H1 (cell line): ENCODE results near the gene NELL2. TPM values are rescaled to one million over a fixed set of nuclear protein-coding genes. Genes with fewer than 3 reads are reported as not detected.

Experiments used
- CTCF ChIA-PET: fragments of 300-600 bp; sonication (Branson Sonifier 250); formaldehyde crosslinking; loops from one replicate; lab custom pipeline; 2021; ENCODE audit not compliant: partially characterized antibody; lab: Charles Lee
- POLR2A ChIA-PET: fragments of 300-600 bp; sonication (Branson Sonifier 250); formaldehyde crosslinking; loops from one replicate; lab custom pipeline; 2021; ENCODE audit warnings: inconsistent platforms; ENCODE audit not compliant: partially characterized antibody; lab: Charles Lee
- DNase-seq, 2 experiments: peaks; one replicate each; pipeline versions ENCODE4 v3.0.0 to v3.0.0-alpha.2; 2010 to 2022; ENCODE audit warnings: low spot score in 2 of 2, low read depth in 1 of 2, mixed read lengths in 1 of 2
- FAIRE-seq: peaks from 2 replicates; lab custom pipeline; 2011; peaks lifted over from hg19 to GRCh38; lab: Jason Lieb, UNC
- H2AFZ ChIP-seq: 2 replicates; pipeline ENCODE4 v1.8.1; 2012; ENCODE audit warnings: low read length, inconsistent platforms
- H2AK5ac ChIP-seq: 2 replicates; pipeline ENCODE4 v1.6.1; 2013; ENCODE audit warnings: low read depth, low read length
- H2BK120ac ChIP-seq: replicated peaks from 2 replicates; pipeline ENCODE3; 2013; ENCODE audit warnings: low read depth, low read length, inconsistent platforms
- H2BK12ac ChIP-seq: 2 replicates; pipeline ENCODE4 v1.6.1; 2013; ENCODE audit warnings: low read depth, low read length
- H2BK15ac ChIP-seq: 2 replicates; pipeline ENCODE4 v1.6.1; 2013; ENCODE audit warnings: low read length
- H2BK20ac ChIP-seq: 2 replicates; pipeline ENCODE4 v1.6.1; 2013; ENCODE audit warnings: low read length
- H2BK5ac ChIP-seq: 2 replicates; pipeline ENCODE4 v1.6.1; 2013; ENCODE audit warnings: low read depth, low read length
- H3K14ac ChIP-seq: 2 replicates; pipeline ENCODE4 v1.6.1; 2013; ENCODE audit warnings: inconsistent platforms; ENCODE audit not compliant: insufficient read length
- H3K18ac ChIP-seq: 2 replicates; pipeline ENCODE4 v1.6.1; 2013; ENCODE audit warnings: low read length; ENCODE audit errors: extremely low read depth
- H3K23ac ChIP-seq: 2 replicates; pipeline ENCODE4 v1.6.1; 2013; ENCODE audit warnings: inconsistent platforms; ENCODE audit not compliant: insufficient read length
- H3K23me2 ChIP-seq: 2 replicates; pipeline ENCODE4 v1.6.1; 2013; ENCODE audit warnings: low read depth, low read length
- H3K27ac ChIP-seq: 2 replicates; pipeline ENCODE4 v1.6.1; 2011; ENCODE audit warnings: low read depth, low read length, inconsistent platforms
- H3K27me3 ChIP-seq, 4 experiments: replicated peaks in 1 of 4; 1 replicate in 1 of 4; 2 replicates in 3 of 4; pipeline versions ENCODE4 v1.6.1 to v1.8.1; 2011 to 2013; ENCODE audit warnings: low read length in 3 of 4, mild to moderate bottlenecking in 3 of 4, inconsistent platforms in 2 of 4, mixed read lengths in 2 of 4, moderate library complexity in 1 of 4; ENCODE audit not compliant: control insufficient read depth in 3 of 4, insufficient read depth in 3 of 4; ENCODE audit errors: extremely low read depth in 1 of 4
- H3K36me3 ChIP-seq, 4 experiments: 2 replicates each; pipeline versions ENCODE4 v1.6.1 to v1.8.1; 2011 to 2013; ENCODE audit warnings: mild to moderate bottlenecking in 4 of 4, low read length in 3 of 4, moderate library complexity in 2 of 4, control low read depth in 1 of 4, inconsistent platforms in 1 of 4; ENCODE audit not compliant: insufficient read depth in 4 of 4, control insufficient read depth in 2 of 4
- H3K4ac ChIP-seq: replicated peaks from 2 replicates; pipeline ENCODE3; 2013; ENCODE audit warnings: low read length, low read depth, mixed read lengths, inconsistent platforms; ENCODE audit not compliant: insufficient read length
- H3K4me1 ChIP-seq, 4 experiments: replicated peaks in 1 of 4; 1 replicate in 1 of 4; 2 replicates in 3 of 4; pipeline versions ENCODE4 v1.6.1 to v1.8.1; 2011 to 2013; ENCODE audit warnings: low read length in 3 of 4, inconsistent platforms in 2 of 4, mixed read lengths in 1 of 4; ENCODE audit not compliant: insufficient read depth in 4 of 4, control insufficient read depth in 3 of 4
- H3K4me2 ChIP-seq, 2 experiments: 2 replicates each; pipeline versions ENCODE4 v1.6.1 to v1.8.1; 2011 to 2013; ENCODE audit warnings: low read depth in 2 of 2, low read length in 2 of 2, control low read depth in 1 of 2, inconsistent platforms in 1 of 2, mild to moderate bottlenecking in 1 of 2; ENCODE audit not compliant: insufficient read depth in 1 of 2
- H3K4me3 ChIP-seq, 4 experiments: fragments of 200-600, 300-600 bp in 1 of 4; sonication (generic), shearing (Covaris generic), sonication (Bioruptor Twin) in 1 of 4; 2 replicates each; pipeline versions ENCODE4 v1.5.1 to v1.8.1; 2011 to 2016; ENCODE audit warnings: low read length in 4 of 4, low read depth in 3 of 4, control low read depth in 2 of 4, inconsistent platforms in 2 of 4, mild to moderate bottlenecking in 2 of 4, mixed read lengths in 1 of 4, moderate library complexity in 1 of 4; ENCODE audit not compliant: insufficient read depth in 2 of 4; ENCODE audit errors: extremely low read depth in 1 of 4
- H3K56ac ChIP-seq: replicated peaks from 2 replicates; pipeline ENCODE3; 2013; ENCODE audit warnings: low read depth, mild to moderate bottlenecking, mixed read lengths, low read length, inconsistent platforms; ENCODE audit not compliant: insufficient read length
- H3K79me1 ChIP-seq: 2 replicates; pipeline ENCODE4 v1.6.1; 2013; ENCODE audit warnings: low read depth, low read length, control low read depth
- H3K79me2 ChIP-seq, 2 experiments: 2 replicates each; pipeline versions ENCODE4 v1.6.1 to v1.8.1; 2012 to 2013; ENCODE audit warnings: low read length in 2 of 2, mild to moderate bottlenecking in 2 of 2, inconsistent platforms in 1 of 2; ENCODE audit not compliant: insufficient read depth in 2 of 2, control insufficient read depth in 1 of 2
- H3K9ac ChIP-seq, 4 experiments: replicated peaks in 1 of 4; 1 replicate in 1 of 4; 2 replicates in 3 of 4; pipeline versions ENCODE4 v1.6.1 to v1.8.1; 2011 to 2013; ENCODE audit warnings: low read depth in 3 of 4, low read length in 3 of 4, control low read depth in 2 of 4, mild to moderate bottlenecking in 2 of 4, moderate library complexity in 2 of 4, inconsistent platforms in 1 of 4; ENCODE audit errors: extremely low read depth in 1 of 4
- H3K9me3 ChIP-seq, 2 experiments: 2 replicates each; pipeline versions ENCODE4 v1.6.1 to v1.8.1; 2012 to 2013; ENCODE audit warnings: mild to moderate bottlenecking in 2 of 2, moderate library complexity in 2 of 2, control low read depth in 1 of 2, inconsistent platforms in 1 of 2, low read depth in 1 of 2, low read length in 1 of 2, mixed read lengths in 1 of 2; ENCODE audit not compliant: insufficient read depth in 2 of 2
- H4K20me1 ChIP-seq, 2 experiments: replicated peaks in 1 of 2; 2 replicates each; pipeline versions ENCODE3 to v1.8.1; 2011 to 2013; ENCODE audit warnings: inconsistent platforms in 2 of 2, low read length in 2 of 2, mild to moderate bottlenecking in 1 of 2; ENCODE audit not compliant: insufficient read depth in 2 of 2, control insufficient read depth in 1 of 2
- H4K5ac ChIP-seq: 2 replicates; pipeline ENCODE4 v1.6.1; 2013; ENCODE audit warnings: low read length, low read depth, mixed read lengths, inconsistent platforms; ENCODE audit not compliant: insufficient read length
- H4K8ac ChIP-seq: 2 replicates; pipeline ENCODE4 v1.8.0; 2013; ENCODE audit warnings: mild to moderate bottlenecking, moderate library complexity, low read length, inconsistent platforms; ENCODE audit not compliant: insufficient read depth; ENCODE audit errors: extremely low read depth
- H4K91ac ChIP-seq: replicated peaks from 2 replicates; pipeline ENCODE3; 2013; ENCODE audit warnings: low read length, mixed read lengths, inconsistent platforms; ENCODE audit not compliant: insufficient read length
- BACH1 ChIP-seq: IDR thresholded peaks from 2 replicates; pipeline ENCODE4 v1.6.1; 2012; ENCODE audit warnings: low read length, improper control_type of control experiment
- CHD1 ChIP-seq: IDR thresholded peaks from 2 replicates; pipeline ENCODE4 v1.6.1; 2012; ENCODE audit warnings: low read depth, low read length, improper control_type of control experiment
- EP300 ChIP-seq, 2 experiments: IDR thresholded peaks; 1 replicate in 1 of 2; 2 replicates in 1 of 2; pipeline ENCODE4 v1.6.1; 2011 to 2012; ENCODE audit warnings: low read depth in 2 of 2, low read length in 2 of 2, mild to moderate bottlenecking in 2 of 2, borderline replicate concordance in 1 of 2, inconsistent platforms in 1 of 2, moderate library complexity in 1 of 2
- KDM5A ChIP-seq: fragments of 200-600 bp; IDR thresholded peaks from 2 replicates; pipeline ENCODE4 v1.7.1; 2012; ENCODE audit warnings: mild to moderate bottlenecking, low read length, inconsistent platforms, mixed read lengths
- NANOG ChIP-seq: IDR thresholded peaks from 2 replicates; pipeline ENCODE4 v1.6.1; 2011; ENCODE audit warnings: low read length, low read depth, mild to moderate bottlenecking, inconsistent platforms; ENCODE audit not compliant: insufficient read depth, poor library complexity, severe bottlenecking
- POU5F1 ChIP-seq: IDR thresholded peaks from 2 replicates; pipeline ENCODE4 v1.6.1; 2011; ENCODE audit warnings: low read depth, mild to moderate bottlenecking, low read length, moderate library complexity
- RAD21 ChIP-seq, 2 experiments: IDR thresholded peaks in 1 of 2; conservative IDR thresholded peaks in 1 of 2; 2 replicates each; pipeline ENCODE4 v1.6.1; 2011; ENCODE audit warnings: low read depth in 2 of 2, low read length in 2 of 2, improper control_type of control experiment in 1 of 2, inconsistent platforms in 1 of 2, mild to moderate bottlenecking in 1 of 2, moderate library complexity in 1 of 2
- RNF2 ChIP-seq: fragments of 200-900, 300-1000 bp; sonication (generic); IDR thresholded peaks from 2 replicates; pipeline ENCODE4 v1.7.1; 2016; ENCODE audit warnings: borderline replicate concordance, low read depth, mild to moderate bottlenecking, antibody characterized with exemption, low read length; ENCODE audit not compliant: poor library complexity, severe bottlenecking; ENCODE audit errors: missing control alignments
- USF2 ChIP-seq: IDR thresholded peaks from 2 replicates; pipeline ENCODE4 v1.6.1; 2011; ENCODE audit warnings: low read length, improper control_type of control experiment
- YY1 ChIP-seq: IDR thresholded peaks from 2 replicates; pipeline ENCODE4 v1.6.1; 2011; ENCODE audit warnings: low read depth, mild to moderate bottlenecking, low read length
- ZNF274 ChIP-seq: IDR thresholded peaks from 2 replicates; pipeline ENCODE4 v1.7.0; 2012; ENCODE audit warnings: low read length, borderline replicate concordance; ENCODE audit errors: extremely low read depth
- polyA plus RNA-seq, 7 experiments: library from polyadenylated mRNA; depleted of rRNA in 3 of 7; stranded (reverse) in 5 of 7; unstranded in 2 of 7; fragments of >200 nt in 5 of 7; fragments of 200-250 nt in 2 of 7; gene quantifications; 1 replicate in 5 of 7; 2 replicates in 1 of 7; 4 replicates in 1 of 7; pipeline versions ENCODE4 v1.2.1 to v1.2.3, GENCODE V29; 2011 to 2013; ENCODE audit warnings: missing spikeins in 2 of 7, mixed read lengths in 2 of 7
- total RNA-seq: library from RNA; stranded (reverse); fragmentation: NEBNext Ultra II Directional; extraction: Animal tissue kit (Norgen Biotek cat#: 25700); gene quantifications from 2 replicates; pipeline ENCODE4 v1.2.1, GENCODE V29; 2021

The NELL2 gene
- total and polyA plus RNA-seq, 2 of the 8 experiments (the other 6 are each of a cell fraction or from before 2014, with no cell fraction given) = 54.2 to 56.8 TPM

- no peak overlapping the region for H4K8ac ChIP-seq
- POLR2A ChIA-PET = no interaction called here
- no peak overlapping the region for H2BK5ac ChIP-seq
- H3K9me3 ChIP-seq = no peaks in the 10 kb centered on the region
- no peak overlapping the region for H3K9ac ChIP-seq
- H3K18ac ChIP-seq = no peak overlapping the region
- H3K4me3 ChIP-seq = no peak overlapping the region
- H4K5ac ChIP-seq = no peak overlapping the region
- H2BK120ac ChIP-seq = no peak overlapping the region
- H3K79me1 ChIP-seq = no peaks in the 10 kb centered on the region
- no peak for DNase-seq
- no peak overlapping the region for H3K27ac ChIP-seq
- no peak overlapping the region for H3K23ac ChIP-seq
- no peak overlapping the region for H3K4ac ChIP-seq
- H3K14ac ChIP-seq = no peak overlapping the region
- no peaks in the 10 kb centered on the region for H3K4me1 ChIP-seq
- H3K27me3 ChIP-seq = no peaks in the 10 kb centered on the region
- no peak overlapping the region for H2BK15ac ChIP-seq
- H4K20me1 ChIP-seq = no peaks in the 10 kb centered on the region
- H3K23me2 ChIP-seq = no peaks in the 10 kb centered on the region
- CTCF ChIA-PET = interaction anchor here (2.1 to 2.8 kb wide), 3 partner anchors 10 to 13 kb away, joined by 11 to 15 read pairs (median 11); no protein-coding TSS in a partner anchor
- no peak overlapping the region for H2BK12ac ChIP-seq
- no peak overlapping the region for H2AFZ ChIP-seq
- no peak overlapping the region for H2BK20ac ChIP-seq
- H3K4me2 ChIP-seq = no peak overlapping the region
- H4K91ac ChIP-seq = no peak overlapping the region
- no peaks in the 10 kb centered on the region for H3K36me3 ChIP-seq
- FAIRE-seq = no peak
- no peak overlapping the region for H3K56ac ChIP-seq
- H2AK5ac ChIP-seq = no peak overlapping the region
- no peaks in the 10 kb centered on the region for H3K79me2 ChIP-seq
- TF ChIP-seq BACH1 (no peak), KDM5A (no peak), RAD21 (IDR thresholded peaks at IDR 0.05 in 1 of 2, conservative IDR thresholded peaks at IDR 0.05 in 1 of 2; ENCODE audit: low read depth in 2 of 2, low read length in 2 of 2) (no peak), ZNF274 (no peak), YY1 (no peak), EP300 (IDR thresholded peaks at IDR 0.05; ENCODE audit: borderline replicate concordance in 1 of 2, low read depth in 2 of 2, low read length in 2 of 2) (no peak), POU5F1 (no peak), CHD1 (no peak), RNF2 (no peak), USF2 (no peak), NANOG (no peak)
Observed at GRCh38 chr12:44511289-44511688, 364.8 kb downstream of the NELL2 start.
